Esophagus muscularis mucosa (tissue), 3 donors: ENCODE data around the gene C16orf95.

ENCODE experiments used
- CTCF ChIP-seq, 3 experiments: fragments of 200-600 bp in 2 of 3; fragments of 450-650 bp in 1 of 3; sonication (generic) in 2 of 3; IDR thresholded peaks; one replicate each; pipeline ENCODE4 v1.5.1; 2017 to 2019; ENCODE audit warnings: antibody characterized with exemption in 3 of 3, mild to moderate bottlenecking in 2 of 3, moderate library complexity in 1 of 3
- POLR2AphosphoS5 ChIP-seq, 2 donors: sonication (generic); formaldehyde crosslinking; IDR thresholded peaks; one replicate each; pipeline ENCODE4 v1.6.1; 2017; ENCODE audit warnings: antibody characterized with exemption in 2 of 2

- TF ChIP-seq POLR2AphosphoS5 (IDR thresholded peaks at IDR 0.05) (no peak), CTCF (IDR thresholded peaks at IDR 0.05) (no peak)
Measured at GRCh38 chr16:87358696-87359095, 41.5 kb upstream of the C16orf95 start.
